Uterus (tissue), 2 donors: Measurements from ENCODE around the gene KCNQ5.

Source experiments
- CTCF ChIP-seq, 4 experiments: fragments of 200-600 bp in 2 of 4; fragments of 450-650 bp in 2 of 4; sonication (generic) in 2 of 4; IDR thresholded peaks; one replicate each; pipeline ENCODE4 v1.5.1; 2016 to 2019; ENCODE audit warnings: antibody characterized with exemption in 4 of 4, mild to moderate bottlenecking in 2 of 4, moderate library complexity in 1 of 4
- POLR2A ChIP-seq, 2 donors: fragments of 450-650 bp; IDR thresholded peaks; one replicate each; pipeline ENCODE4 v1.6.1; 2016; ENCODE audit warnings: antibody characterized with exemption in 2 of 2, mild to moderate bottlenecking in 1 of 2, moderate library complexity in 1 of 2

- TF ChIP-seq CTCF (IDR thresholded peaks at IDR 0.05) (no peak), POLR2A (IDR thresholded peaks at IDR 0.05) (no peak)
Observed at GRCh38 chr6:72953971-72954381, 332.1 kb downstream of the KCNQ5 start.
